Measurements from ENCODE around the gene CCDC60.

CCDC60 gene

GRCh38 chr12:119327471-119327870, 7.1 kb upstream of the CCDC60 start:
- H3K4me1 ChIP-seq (ENCODE audit: low read length) = no peaks in the 10 kb centered on the region
- H3K27me3 ChIP-seq (replicated peaks; ENCODE audit: insufficient read depth, low read length) = no peaks in the 10 kb centered on the region
- no peak overlapping the region for H3K4me3 ChIP-seq (ENCODE audit: low read length)
- no peak for DNase-seq
- H3K9ac ChIP-seq (ENCODE audit: low read length) = no peak overlapping the region
- H3F3A ChIP-seq (ENCODE audit: insufficient read depth, low read length) = no peaks in the 10 kb centered on the region
- H3K9me3 ChIP-seq (replicated peaks; ENCODE audit: insufficient read depth, low read length) = no peaks in the 10 kb centered on the region
- no peak overlapping the region for H2AFZ ChIP-seq (ENCODE audit: low read length)
- H3K79me2 ChIP-seq (ENCODE audit: low read length) = no peaks in the 10 kb centered on the region
- no peak overlapping the region for H3K27ac ChIP-seq (ENCODE audit: low read length)
- H3K9me2 ChIP-seq (replicated peaks; ENCODE audit: insufficient read depth, low read length) = no peaks in the 10 kb centered on the region
- no peak overlapping the region for H3K4me2 ChIP-seq (ENCODE audit: low read depth, low read length)
- no peaks in the 10 kb centered on the region for H3K36me3 ChIP-seq (replicated peaks; ENCODE audit: insufficient read depth, low read length)
- TF ChIP-seq EZH2 (optimal IDR thresholded peaks at IDR 0.05; ENCODE audit: low read depth, low read length) = no peak
- no peak for TF ChIP-seq CTCF (IDR thresholded peaks at IDR 0.05; ENCODE audit: low read length)
- no peak for TF ChIP-seq EZH2phosphoT487 (IDR thresholded peaks at IDR 0.05; ENCODE audit: low read length)
- no peaks in the 10 kb centered on the region for H4K20me1 ChIP-seq (ENCODE audit: insufficient read depth, low read length)

- Histone ChIP-seq H3F3A (ENCODE audit: insufficient read depth, low read length) (no peaks in the 10 kb centered on the region), H2AFZ (ENCODE audit: low read length) (no peak overlapping the region), H3K9me2 (replicated peaks; ENCODE audit: insufficient read depth, low read length) (no peaks in the 10 kb centered on the region), H3K9me3 (replicated peaks; ENCODE audit: insufficient read depth, low read length) (no peaks in the 10 kb centered on the region), H4K20me1 (ENCODE audit: insufficient read depth, low read length) (no peaks in the 10 kb centered on the region), H3K4me2 (ENCODE audit: low read depth, low read length) (no peak overlapping the region), H3K27me3 (replicated peaks; ENCODE audit: insufficient read depth, low read length) (no peaks in the 10 kb centered on the region), H3K27ac (ENCODE audit: low read length) (no peak overlapping the region), H3K36me3 (replicated peaks; ENCODE audit: insufficient read depth, low read length) (no peaks in the 10 kb centered on the region), H3K4me3 (ENCODE audit: low read length) (no peak overlapping the region), H3K4me1 (ENCODE audit: low read length) (no peaks in the 10 kb centered on the region), H3K9ac (ENCODE audit: low read length) (no peak overlapping the region), H3K79me2 (ENCODE audit: low read length) (no peaks in the 10 kb centered on the region)
- TF ChIP-seq EZH2phosphoT487 (IDR thresholded peaks at IDR 0.05; ENCODE audit: low read length) (no peak), EZH2 (optimal IDR thresholded peaks at IDR 0.05; ENCODE audit: low read depth, low read length) (no peak), CTCF (IDR thresholded peaks at IDR 0.05; ENCODE audit: low read length) (no peak)
- no peak for DNase-seq
Measured at GRCh38 chr12:119328111-119328510, 6.4 kb upstream of the CCDC60 start.

GRCh38 chr12:119338593-119339363, 4.2 kb downstream of the CCDC60 start:
- no peaks in the 10 kb centered on the region for H3K27me3 ChIP-seq (replicated peaks; ENCODE audit: insufficient read depth, low read length)
- H4K20me1 ChIP-seq (ENCODE audit: insufficient read depth, low read length) = no peaks in the 10 kb centered on the region
- no peaks in the 10 kb centered on the region for H3K9me2 ChIP-seq (replicated peaks; ENCODE audit: insufficient read depth, low read length)
- H3F3A ChIP-seq (ENCODE audit: insufficient read depth, low read length) = no peaks in the 10 kb centered on the region
- TF ChIP-seq EZH2phosphoT487 (IDR thresholded peaks at IDR 0.05; ENCODE audit: low read length) = no peak
- no peak for TF ChIP-seq CTCF (IDR thresholded peaks at IDR 0.05; ENCODE audit: low read length)
- TF ChIP-seq EZH2 (optimal IDR thresholded peaks at IDR 0.05; ENCODE audit: low read depth, low read length) = no peak
- no peaks in the 10 kb centered on the region for H3K36me3 ChIP-seq (replicated peaks; ENCODE audit: insufficient read depth, low read length)
- H3K4me1 ChIP-seq (ENCODE audit: low read length) = no peaks in the 10 kb centered on the region
- H3K79me2 ChIP-seq (ENCODE audit: low read length) = no peaks in the 10 kb centered on the region
- no peak overlapping the region for H2AFZ ChIP-seq (ENCODE audit: low read length)
- H3K4me2 ChIP-seq (ENCODE audit: low read depth, low read length) = no peak overlapping the region
- H3K9ac ChIP-seq (ENCODE audit: low read length) = no peak overlapping the region
- H3K4me3 ChIP-seq (ENCODE audit: low read length) = no peak overlapping the region
- no peaks in the 10 kb centered on the region for H3K9me3 ChIP-seq (replicated peaks; ENCODE audit: insufficient read depth, low read length)
- no peak overlapping the region for H3K27ac ChIP-seq (ENCODE audit: low read length)
- DNase-seq = no peak

All from MM.1S (cell line).